ENCODE data around the gene TAPT1.

Gene TAPT1

DNA sequence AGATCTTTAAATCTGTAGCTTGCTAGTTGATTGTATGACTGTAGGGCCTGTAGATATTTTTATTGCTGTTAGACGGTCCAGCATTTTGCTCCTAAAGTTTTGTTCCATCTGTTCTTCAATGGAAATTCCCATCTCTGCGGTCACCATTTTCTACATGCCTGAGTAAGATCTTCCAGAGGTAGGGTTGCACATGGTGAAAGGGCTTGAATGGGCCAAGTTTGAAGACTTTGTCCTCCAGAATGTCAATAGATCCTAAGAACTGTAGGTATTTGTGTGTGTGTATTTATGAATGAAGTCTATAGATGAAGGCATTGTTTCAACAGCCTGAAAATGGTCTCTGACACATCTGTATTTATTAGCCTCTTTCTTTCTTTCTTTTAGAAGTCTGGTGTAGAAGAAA is 22.3 kb upstream of the TAPT1 start:
- no peak for DNase-seq (ENCODE audit: low spot score)

DNA sequence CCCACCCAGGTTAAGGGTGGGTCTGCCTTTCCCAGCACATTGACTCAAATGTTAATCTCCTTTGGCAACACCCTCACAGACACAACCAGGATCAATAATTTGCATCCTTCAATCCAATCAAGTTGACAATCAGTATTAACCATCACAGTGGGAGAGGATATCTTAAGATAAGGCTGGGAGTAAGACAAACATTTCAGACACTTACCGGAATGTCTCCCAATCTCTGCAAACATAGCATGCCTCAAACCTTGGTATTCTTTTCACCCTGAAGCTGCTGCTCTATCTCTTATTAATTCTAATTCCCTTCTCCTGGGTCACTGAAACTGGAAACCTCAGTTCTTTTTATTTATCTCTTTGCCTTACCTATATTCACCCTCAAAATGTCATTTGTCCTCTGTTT is 19.0 kb upstream of the TAPT1 start:
- DNase-seq (ENCODE audit: low spot score): no peak

DNA sequence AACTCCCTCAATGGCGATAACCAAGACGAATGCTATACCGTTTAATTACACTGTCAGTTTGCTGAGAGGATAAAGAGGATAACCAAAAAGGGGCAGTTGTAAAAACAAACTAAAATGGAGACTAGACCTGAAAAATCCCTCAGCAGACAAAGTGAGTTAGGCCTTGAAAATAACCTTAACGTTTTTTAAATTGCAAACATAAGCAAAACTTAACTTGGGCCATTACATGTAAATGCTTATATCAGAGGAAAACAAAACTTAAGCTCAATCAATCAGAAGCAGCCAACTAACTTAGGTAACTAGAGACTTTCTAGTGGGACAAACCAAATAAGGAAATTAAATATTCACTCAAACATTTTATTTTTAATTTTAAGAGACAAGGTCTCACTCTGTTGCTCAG is 17.0 kb upstream of the TAPT1 start:
- no peak for DNase-seq (ENCODE audit: low spot score)

DNA sequence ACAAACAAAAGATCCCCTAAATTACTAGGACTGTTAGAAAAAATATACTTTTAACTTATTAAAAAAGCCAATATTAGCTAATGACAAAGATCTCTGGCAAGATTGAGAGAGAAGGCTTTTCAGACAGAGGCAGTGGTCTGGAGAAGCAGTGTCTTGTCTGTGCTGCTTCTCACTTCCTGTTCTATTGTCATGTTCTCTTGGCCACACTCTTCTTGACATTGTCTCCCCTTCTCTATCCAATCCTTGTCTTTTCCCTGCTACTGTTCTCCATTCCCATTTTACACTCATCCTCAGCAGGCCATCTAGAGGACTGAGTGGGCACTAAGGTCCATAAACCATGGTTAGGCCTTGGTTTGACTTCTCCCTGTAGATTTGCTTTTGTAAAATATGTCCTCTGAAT is 14.0 kb upstream of the TAPT1 start:
- no peak for DNase-seq (ENCODE audit: low spot score)

DNA sequence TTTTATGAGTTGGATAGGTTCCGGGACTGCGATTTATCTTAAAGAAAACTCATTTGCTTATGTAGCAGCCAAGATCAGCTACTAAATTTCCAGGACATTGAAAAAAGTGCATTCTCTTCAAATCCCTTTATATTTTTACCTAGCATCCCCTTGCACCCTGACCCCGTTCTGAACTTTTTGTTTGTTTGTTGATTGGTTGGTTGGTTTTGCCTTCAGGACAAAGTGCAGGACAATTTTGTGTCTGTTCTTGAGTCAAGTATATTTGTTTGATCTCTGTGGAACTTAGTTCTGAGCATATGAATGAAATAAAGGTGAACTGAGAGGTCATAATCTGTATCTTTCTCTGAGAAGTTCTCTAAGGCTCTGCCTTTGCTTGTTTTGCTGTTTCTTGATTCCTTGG is 12.8 kb upstream of the TAPT1 start:
- DNase-seq (ENCODE audit: low spot score): no peak

DNA sequence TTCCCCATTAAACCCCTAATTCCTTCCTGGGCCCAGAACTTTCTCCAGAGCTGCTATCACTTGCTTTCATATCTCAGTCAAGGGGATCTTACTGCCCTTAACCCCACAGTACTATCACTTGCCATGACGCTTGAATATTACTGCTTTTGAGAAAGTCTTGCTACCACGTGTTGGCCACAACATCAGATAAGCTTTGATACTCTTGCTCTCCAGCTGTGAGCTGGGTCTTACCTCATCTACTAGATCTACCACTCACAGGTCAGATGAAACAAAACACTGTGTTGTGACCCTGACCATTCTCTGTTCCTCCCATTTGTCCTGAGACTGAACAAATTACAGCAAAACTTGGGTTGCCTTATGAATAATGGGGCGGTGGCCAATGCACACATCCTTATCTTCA is 12.1 kb upstream of the TAPT1 start:
- DNase-seq (ENCODE audit: low spot score): no peak

DNA sequence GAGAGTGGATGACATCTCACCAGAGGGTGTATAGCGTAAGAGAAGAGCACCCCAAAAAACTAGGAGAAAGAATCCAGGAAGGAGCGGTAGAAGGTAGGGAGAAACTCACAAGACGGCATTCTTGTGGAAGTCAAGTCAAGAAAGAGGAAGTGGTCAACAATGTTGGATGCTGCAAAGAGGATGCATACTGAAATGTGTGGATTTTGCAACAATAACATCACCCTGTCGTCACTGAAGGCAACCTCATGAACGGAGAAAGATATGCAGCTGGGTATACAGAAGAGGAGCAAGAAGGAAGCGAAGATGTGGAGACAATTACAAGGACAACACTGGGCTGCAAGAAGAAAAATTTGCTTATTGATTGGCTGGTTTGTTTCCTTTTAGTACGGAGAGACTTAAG is 11.4 kb upstream of the TAPT1 start:
- no peak for DNase-seq (ENCODE audit: low spot score)

DNA sequence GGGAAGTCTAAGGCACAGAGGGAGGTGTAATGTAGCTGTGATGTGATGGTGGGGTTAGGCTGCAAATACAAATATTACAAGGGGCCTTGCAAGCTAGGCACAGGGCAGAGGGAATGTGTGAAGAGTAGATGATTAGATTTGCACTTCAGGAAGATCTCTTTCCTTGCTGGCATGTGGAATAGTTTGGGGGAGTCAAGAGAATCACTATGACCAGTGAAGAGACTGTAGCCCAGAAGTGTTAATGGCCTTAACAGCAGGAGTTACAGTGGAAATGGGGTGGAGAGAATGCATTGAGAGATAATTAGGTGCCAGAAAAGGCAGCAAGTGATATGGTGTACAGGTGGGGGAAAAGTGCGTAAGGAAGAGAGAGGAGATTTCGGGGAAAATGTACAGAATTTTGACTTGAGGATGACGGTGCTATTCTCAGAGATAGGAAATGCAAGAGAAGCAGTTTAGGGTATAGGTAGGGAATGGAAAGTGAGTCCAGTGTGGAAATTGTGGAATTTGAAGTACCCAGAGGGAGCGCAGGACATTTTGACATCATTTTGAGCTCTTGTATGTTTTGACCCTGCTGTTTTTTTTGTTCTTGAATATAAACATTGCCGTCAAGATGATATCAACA is 10.2 kb upstream of the TAPT1 start:
- DNase-seq (ENCODE audit: low spot score): no peak

DNA sequence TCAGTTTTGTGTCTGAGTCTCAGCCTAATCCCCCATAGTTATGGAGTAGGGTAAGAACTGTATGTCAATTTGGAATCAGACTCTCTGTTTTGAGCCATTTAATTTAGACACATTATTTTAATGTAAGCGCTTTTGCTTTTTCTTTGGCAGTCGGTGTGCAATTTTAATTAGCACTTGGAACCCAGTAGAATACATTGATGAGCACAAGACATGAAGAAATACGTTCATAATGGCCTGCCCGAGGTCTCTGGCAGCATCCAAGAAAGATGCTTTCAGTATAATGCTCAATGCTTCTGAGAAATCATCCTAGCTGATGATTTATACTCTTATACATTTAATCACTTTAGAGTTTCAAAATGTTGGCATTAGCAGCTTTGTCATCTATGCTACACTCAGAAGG is 8.9 kb upstream of the TAPT1 start:
- no peak for DNase-seq (ENCODE audit: low spot score)

DNA sequence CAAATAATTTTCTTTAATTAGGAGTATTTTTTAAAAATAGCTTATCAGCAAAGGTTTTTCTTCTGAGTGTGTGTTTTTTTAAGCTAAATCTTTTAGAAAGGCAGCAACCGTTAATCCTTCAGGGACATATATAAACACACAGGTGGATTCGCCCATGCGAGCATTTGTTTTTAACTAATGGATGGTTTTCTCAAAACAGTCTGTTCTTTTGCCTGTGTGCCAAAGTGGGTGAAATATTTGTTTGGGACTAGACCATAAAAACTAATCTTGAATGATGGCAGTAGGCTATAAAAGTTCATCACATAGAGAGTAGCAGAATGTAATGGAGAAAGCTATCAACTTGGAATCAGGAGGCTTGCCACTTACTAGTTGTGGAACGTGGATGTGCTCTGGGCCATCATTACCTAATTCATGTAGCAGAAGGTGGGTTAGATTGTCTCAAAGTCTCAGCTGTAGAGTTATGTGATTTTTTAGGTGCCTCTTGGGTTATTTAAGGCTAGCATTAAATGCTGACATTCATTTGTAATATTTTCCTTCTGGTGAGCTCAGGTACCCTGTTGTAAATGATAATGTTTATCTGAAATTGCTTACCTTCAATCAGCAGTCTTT is 7.4 kb upstream of the TAPT1 start:
- DNase-seq (ENCODE audit: low spot score): no peak

DNA sequence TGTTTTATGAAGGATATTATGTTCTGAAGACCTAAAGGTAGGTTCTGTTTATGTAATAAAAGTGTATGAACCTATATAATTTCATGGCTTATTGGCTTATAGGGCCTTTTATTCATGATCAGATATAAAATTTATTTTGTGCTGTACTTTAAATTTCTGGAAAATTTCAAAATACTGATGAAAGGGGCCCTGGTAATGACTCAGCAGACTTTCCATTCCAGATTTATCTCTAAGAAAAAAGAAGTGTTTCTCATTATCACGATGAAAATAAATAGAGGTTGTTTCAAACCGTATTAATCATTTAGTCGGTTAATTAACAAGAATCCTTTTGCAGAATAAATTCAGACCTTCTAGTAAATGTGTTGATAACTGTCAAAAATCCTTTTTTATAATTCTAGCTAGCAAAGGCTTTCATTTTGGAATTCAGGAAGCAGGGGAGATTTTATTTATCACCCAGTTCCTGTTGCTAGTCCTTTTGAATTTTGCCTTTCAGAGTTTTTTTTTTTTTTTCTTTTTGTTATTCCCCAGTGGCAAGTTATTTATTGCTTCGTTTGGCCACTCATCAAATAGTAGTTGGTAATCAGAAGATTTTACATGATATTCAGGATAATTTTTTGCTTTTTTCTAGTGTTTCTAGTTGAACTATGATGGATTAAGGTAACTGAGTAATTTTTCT is 5.4 kb upstream of the TAPT1 start:
- DNase-seq (ENCODE audit: low spot score): no peak

DNA sequence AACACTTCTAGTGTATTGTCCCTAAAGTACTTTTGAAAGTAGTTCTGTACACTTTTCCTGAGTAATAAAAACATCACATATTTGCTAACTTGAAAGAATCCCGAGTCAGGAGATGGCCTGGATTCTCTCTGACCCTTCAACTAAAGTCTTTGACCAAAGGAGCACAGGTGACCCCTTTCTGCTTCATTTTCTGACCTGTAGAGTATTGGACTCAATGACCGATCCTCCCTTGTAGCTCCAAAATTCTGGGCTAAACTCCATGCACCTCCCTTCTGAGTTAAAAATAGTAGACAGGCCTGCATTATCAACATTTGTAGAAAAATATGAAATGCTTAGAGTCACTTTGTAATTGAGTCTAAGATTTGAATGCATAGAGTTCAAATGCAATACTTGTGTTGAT is 4.0 kb upstream of the TAPT1 start:
- DNase-seq (ENCODE audit: low spot score): no peak

DNA sequence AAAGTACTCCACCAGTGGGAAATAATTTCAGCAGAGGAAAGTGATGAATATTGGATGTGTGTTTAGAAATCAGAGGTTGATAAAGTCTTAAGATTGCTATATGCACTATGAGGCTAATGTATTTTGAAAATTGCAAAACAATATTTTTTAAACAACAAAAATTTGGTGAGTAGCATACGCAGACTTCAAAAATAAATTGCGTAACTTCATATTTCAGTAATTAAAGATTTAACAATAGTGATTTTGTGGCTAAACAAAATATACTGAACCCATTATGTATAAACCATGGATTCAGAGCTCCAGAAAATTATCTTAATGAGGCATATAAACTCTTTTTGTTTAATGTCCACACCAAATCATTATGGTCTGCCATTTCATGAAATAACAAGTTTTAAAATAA is 3.3 kb upstream of the TAPT1 start:
- no peak for DNase-seq (ENCODE audit: low spot score)

DNA sequence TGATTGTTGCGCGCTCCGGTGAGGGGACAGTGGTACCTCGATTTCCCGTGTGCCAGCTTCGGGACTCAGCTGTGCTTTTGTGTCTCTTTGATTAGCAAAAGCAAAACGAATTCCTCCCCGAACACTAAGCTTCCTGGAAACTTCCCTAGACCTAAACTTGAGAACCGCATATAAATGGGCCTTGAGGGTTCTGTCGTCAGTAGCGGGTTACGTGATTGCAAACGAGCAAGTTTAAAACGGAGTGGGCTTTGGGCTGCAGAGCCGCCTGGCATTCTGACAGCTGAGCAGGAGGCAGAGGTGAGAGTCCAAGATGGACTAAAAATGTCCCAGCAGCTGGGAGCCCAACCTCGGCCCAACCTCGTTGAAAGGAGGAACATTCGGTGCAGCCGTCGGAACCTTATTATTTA is 1.2 kb upstream of the TAPT1 start:
- DNase-seq (ENCODE audit: low spot score): no peak

DNA sequence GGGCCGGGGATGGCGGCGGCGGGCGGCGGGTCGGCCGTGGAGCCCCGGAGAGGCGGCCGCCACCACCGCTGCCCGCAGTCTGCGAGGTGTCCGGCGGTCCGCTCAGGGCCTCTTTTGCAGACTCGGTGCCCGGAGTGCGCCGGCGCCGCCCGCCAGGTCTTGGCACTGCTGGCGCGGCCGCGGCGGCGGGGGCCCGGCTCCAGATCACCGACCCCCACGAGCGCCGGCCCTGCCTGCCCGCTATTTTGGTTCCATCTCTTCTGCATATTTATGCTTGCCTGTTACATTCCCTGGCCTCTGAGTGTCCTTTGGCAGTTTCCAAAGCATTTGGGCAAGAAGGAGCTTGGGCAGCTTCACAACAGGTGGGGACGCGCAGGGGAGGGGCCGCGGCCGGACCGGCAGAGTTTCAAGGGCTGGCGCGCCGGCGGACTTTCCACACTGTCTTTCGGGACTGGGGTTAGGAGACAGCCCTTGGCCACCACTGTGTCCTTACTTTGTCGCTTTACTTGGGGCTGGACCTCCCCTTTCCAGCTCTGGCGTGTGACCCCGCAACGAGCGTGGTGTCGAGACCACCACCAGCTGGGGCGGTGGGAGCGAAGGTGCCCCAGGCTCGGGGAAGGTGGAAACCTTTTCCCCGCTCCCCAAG is 668 bp upstream of the TAPT1 start:
- DNase-seq (ENCODE audit: low spot score): peak; percentile 74

DNA sequence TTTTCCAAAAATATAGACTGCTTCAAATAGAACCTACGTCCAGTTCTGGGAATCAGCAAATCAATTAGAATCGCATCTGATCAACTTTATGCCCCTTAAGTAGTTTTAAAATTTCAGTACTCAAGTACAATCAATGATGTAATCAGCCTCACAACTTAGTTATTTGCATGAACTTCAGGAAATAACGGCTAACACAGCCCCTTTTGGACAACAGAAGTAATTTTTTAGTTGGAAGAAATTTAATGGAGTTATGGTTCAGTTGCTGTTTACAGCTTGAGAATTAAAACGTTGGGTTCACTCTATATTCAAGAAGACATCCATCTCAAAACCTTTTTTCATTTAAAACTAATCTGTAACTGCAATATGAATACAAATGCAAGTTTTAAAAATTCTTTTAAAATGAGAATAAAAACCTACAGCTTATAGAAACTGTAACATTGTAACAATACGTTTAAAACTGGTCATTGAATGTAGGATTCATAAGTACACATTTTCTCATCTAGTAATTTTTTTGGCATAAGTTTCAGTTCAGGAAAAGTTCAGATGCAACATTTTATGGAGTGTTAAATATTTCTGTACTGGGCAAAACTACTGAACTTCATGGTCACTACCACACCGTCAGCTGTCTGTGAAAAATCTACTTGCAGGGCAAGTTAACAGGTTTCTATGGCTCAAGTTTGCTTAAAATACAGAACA is 956 bp downstream of the TAPT1 start:
- DNase-seq (ENCODE audit: low spot score): no peak

DNA sequence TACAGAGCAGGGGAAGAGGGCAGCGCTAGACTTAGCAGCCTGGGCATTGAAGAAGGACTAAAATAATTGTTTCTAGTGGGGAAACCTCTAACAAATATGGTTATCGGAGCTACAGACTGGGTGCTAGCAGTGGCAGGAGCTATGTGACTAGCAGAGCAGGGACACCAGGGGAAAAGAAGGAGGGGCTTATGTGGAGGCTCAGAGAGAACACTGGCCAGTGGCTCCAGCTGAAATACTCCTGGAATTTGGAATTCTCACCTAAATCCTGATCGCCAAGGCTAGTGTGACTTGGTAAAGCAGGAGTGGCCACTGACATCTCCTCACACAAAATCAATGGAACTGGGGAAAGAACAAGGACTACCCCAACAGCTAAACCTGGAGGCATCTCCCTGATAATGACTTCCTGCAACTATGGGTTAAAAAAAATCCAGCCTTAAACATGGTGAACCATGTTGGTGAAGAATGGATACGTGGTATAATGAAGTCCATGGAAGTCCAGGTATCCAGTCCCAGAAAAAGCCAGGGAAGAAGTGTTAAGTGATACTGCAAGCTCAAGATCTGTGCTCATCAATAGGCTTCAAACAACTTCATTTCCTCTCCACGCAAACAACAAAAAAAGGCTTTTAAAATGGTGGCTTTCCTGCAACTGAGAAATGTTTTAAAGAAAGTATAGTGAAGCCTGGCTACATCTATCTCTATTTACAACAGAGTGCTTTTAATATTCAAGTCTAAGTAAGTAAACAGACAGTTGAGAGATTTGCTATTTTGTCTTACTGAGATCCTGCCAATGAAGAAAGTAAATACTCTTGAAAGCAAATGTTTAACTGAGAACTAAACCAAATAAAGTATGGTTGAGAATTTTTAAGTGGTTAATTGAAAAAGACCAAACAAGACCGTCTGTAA is 1.8 kb downstream of the TAPT1 start:
- DNase-seq (ENCODE audit: low spot score): peak; percentile 48

DNA sequence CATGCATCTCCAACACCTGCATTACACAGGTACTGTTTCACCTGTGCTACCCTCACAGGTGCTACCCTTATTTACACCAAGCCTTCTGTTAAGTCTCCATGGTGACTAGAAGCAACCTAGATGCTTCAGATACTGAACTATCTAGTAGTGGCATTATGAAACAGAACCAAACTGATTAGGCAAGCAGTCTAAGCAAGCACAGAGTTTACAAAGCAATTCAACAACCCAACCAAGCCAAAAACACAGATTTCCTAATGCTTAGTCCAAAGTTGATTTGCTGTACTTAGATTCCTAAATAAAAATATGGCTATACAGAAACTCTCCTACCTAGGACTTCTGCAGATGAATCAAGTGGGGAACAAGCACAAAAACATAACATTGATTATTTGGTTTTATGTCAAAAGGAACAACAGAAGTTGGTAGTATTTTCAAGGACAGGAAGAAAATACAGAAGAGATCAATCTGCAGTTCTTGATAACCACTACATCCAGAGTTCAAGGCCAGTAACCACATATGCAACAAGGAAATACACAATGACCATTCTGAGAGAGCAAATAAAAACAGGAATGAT is 3.2 kb downstream of the TAPT1 start:
- DNase-seq (ENCODE audit: low spot score): no peak

DNA sequence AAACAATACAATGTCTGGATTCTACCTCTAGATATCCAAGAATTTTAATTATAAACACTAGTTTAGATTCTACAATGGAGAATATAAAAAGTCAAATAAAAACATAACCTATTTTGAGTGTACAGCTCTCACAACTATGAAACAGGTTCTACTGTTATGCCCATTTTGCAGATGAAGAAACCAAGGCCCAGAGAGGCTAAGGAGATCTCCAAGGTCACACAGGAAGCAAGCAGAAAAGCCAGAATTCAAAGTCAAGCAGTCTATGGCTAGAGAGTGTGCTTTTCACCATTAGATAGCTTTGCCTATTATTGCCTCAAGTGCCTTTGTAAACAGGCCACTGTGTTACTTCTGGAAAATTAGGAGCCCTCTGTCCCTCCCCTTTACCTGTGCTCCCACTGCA is 7.3 kb downstream of the TAPT1 start:
- DNase-seq (ENCODE audit: low spot score): no peak

DNA sequence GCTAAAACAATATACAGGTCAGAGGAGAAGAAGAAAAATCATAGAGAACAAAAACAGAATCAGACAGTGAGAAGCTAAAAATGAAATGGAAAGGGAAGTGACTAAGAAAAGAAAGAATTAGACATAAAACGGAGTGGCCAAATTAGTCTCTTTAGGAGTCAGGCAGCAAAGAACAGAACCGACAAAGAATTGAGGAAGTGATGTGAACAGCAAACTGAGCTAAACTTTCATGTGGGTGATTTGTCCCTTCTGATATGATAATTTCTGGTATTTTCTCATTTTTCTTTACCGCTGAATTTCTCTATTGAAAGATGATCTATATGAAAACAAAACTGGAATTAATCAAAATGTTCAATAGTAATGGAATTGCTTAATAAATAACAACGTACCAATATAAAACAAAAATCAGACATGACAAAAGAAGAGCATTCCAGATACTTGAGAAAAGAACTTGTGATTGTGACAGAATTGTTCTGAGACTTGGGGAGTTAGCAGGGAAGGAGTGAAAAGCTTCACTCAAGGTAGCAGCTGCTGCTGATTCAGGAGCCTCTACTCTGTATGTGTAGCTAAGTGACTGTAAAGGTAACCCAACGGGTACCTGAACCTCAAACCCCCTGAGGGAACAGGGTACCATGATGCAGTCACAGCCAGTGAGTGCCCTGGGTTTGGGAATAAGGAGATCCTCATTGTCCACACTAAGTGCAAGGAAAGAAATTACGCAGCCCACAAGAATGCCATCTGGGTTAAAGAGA is 8.8 kb downstream of the TAPT1 start:
- no peak for DNase-seq (ENCODE audit: low spot score)

DNA sequence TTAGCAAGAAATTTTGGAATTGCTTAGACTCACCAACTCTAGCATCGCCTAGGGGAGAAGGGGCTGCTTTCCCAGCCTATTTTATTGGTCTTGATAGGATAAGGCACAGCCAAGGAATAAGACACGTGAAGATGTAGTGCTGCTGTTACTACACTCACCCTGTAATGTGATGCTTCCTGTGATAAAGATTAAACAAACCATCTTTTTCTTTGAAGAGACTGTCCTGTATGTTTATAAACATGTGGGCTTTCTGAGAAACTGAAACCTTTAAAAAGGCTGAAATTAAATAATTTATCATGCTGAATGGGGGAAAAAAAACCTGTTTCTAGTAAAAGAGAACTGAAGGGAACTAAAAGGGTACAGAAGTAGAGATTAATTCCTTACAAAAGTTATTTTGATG is 13.2 kb downstream of the TAPT1 start:
- no peak for DNase-seq (ENCODE audit: low spot score)

Data from ecto neural progenitor cell (in vitro differentiated cells).